OCI-M1 (cell line): Measurements from ENCODE around the gene SRGAP3.
A peak's percentile ranks its signal among the peaks of the same experiment; 100 is the strongest.

Experiments used
- DNase-seq: peaks from one replicate; lab custom pipeline; 2025; lab: John Stamatoyannopoulos, UW

The SRGAP3 gene

GRCh38 chr3:8984081-8984480 lies 265.4 kb downstream of the SRGAP3 start:
- no peak for DNase-seq

- DNase-seq, result no peak
Measured at GRCh38 chr3:8983591-8983990, 265.9 kb downstream of the SRGAP3 start.

- no peak for DNase-seq
Measured at GRCh38 chr3:8983026-8983425, 266.4 kb downstream of the SRGAP3 start.

GRCh38 chr3:8982509-8982908 lies 266.9 kb downstream of the SRGAP3 start:
- DNase-seq, result peak; percentile 57

DNA sequence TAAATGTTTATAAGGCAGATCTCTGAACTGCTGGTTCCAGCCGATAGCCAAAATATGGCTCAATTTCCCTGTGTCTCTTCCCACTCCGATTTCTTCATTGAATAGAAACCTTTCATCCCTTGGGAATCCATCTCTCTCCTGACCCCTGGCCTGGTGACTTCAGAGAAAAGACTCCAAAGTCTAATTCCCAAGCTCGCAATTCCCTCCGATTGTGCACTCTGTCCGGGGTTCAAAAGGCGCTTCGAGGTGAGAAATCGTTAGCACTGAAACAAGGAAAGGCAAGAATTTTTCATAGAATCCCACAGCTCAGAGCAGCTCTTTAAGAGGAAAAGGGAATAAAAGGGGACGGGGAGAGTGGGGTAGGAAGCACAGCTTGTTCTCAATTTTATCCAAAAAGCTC lies 267.7 kb downstream of the SRGAP3 start:
- no peak for DNase-seq

- DNase-seq, result no peak
Measured at GRCh38 chr3:8981296-8981695, 268.1 kb downstream of the SRGAP3 start.

DNA sequence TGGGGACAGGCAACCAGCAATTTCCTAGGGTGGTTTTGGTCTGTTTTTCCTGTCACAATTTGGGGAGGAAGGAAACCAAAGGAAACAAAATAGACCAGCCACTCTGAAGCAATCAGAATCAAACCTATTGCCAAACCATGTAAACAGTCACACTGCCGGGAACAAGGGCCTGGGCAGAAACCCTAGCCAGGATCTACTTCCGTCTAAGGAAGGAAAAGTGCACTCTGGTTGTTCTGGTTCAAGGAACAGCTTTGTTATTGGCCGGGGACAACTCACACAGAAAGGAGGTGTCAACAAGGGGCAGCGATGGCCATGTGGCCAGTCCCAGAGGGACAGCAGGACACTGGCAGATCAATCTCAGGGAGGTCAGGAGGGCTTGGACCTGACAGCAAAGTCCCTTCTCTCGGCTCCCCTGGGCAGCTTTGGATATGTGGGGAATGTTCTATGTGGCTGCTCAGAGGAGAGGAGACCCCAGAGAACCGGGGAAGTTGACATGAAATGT lies 268.6 kb downstream of the SRGAP3 start:
- DNase-seq, result no peak

DNA sequence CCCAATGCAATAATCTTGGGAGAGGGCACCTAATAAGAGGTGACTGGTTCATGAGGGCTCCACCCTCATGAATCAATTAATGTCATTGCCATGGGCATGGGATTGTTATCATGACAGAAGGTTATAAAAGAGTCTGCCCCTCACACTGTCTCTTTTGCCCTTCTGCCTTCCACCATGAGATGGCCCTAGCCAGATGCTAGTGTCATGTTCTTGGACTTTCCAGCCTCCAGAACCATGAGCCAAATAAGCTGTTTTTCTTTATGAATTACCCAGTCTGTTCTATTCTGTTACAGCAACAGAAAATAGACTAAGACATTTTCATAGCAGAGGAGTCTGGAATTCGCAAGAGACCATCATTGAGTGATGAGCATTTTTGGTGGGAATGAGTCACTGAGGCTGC lies 270.2 kb downstream of the SRGAP3 start:
- DNase-seq, result no peak

GRCh38 chr3:8978551-8978950 lies 270.9 kb downstream of the SRGAP3 start:
- no peak for DNase-seq

GRCh38 chr3:8976540-8977182 lies 272.8 kb downstream of the SRGAP3 start:
- DNase-seq, result no peak

GRCh38 chr3:8975081-8976020 lies 274.1 kb downstream of the SRGAP3 start:
- DNase-seq, result no peak

DNA sequence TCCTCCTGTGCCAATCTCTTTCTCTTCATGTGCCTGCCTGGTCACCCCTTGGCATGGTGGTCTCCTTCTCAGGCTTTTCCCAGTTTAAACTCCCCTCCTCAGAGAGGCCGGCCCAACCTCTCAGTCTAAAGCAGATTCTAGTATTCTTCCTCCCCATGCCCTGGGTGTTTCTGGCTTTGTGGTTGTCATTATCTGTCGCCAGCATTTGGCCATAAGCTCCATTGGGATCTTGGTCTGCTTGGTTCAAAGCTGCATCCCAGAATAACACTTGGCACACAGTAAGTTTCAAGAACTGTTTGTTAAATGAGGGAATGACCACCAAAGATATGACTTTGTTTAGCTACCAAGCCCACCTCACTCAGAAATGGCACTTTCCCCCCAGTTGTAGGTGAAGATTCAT lies 275.0 kb downstream of the SRGAP3 start:
- DNase-seq, result no peak

DNA sequence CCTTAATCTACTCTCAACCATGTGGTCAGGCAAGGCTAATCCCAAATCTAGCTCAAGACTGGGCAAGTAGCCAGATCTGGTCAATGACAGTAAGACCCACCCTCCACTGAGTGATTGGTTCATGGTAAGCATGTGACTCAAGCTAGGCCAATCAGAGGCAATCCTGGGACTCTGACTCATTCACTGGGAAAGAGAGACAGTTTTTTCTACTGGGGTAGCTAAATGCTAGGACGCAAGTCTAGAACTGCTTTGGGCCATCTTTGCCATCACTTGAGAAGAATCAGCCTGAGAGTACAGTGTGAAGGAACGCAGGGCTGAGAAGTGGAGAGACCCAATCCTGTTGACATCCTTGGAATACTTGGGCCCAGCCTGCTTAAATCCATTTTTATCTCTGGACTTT lies 276.8 kb downstream of the SRGAP3 start:
- peak; percentile 91 for DNase-seq

GRCh38 chr3:8970971-8971589 lies 278.4 kb downstream of the SRGAP3 start:
- DNase-seq, result peak; percentile 89

GRCh38 chr3:8969241-8969640 lies 280.2 kb downstream of the SRGAP3 start:
- no peak for DNase-seq

DNA sequence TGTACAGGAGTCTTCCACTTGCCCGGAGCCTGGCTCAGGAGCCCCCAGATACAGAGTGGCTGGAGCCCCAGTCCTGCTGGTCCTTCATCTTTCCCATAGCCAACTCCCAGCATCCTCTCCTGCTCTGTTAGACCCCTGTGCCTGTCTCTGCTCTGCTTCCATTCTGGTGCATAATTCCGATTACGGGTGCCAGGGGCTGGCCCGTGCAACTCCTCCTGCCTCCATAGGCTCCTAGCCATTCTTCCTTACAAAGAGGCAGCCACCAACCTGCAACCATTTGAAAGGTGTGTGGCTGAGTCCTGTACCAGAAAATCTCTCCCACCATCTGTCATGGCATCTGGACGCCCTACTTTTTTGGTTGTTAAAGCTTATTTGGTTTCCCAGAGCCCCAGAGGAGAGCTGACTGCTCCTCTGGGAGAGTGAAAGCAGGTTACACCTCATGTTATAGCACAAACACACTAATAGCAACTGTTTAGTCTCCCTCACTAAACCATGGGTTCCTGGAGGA lies 281.0 kb downstream of the SRGAP3 start:
- no peak for DNase-seq

GRCh38 chr3:8967553-8967952 lies 281.9 kb downstream of the SRGAP3 start:
- no peak for DNase-seq

DNA sequence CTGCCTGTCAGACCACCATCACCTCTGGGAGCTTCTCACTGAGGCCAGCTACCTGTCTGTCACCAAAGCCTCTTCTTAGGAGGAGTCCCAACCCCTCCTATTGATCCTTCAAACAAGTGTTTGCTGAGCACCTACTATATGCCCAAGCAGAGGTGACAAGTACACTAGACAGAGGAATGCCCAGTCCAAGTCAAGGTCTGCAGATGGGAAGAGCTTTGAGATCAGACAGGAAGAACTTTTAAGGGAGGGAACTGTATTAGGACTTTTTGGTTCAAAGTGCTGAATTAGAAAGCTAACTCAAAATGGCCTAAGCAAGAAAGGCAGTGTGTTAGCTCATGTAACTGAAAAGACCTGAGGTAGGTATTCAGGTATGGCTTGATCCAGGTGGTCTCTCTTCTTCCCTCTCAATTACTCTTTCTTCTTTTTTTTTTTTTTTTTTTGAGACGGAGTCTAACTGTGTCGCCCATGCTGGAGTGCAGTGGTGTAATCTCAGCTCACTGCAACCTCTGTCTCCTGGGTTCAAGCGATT lies 282.6 kb downstream of the SRGAP3 start:
- DNase-seq, result no peak

DNA sequence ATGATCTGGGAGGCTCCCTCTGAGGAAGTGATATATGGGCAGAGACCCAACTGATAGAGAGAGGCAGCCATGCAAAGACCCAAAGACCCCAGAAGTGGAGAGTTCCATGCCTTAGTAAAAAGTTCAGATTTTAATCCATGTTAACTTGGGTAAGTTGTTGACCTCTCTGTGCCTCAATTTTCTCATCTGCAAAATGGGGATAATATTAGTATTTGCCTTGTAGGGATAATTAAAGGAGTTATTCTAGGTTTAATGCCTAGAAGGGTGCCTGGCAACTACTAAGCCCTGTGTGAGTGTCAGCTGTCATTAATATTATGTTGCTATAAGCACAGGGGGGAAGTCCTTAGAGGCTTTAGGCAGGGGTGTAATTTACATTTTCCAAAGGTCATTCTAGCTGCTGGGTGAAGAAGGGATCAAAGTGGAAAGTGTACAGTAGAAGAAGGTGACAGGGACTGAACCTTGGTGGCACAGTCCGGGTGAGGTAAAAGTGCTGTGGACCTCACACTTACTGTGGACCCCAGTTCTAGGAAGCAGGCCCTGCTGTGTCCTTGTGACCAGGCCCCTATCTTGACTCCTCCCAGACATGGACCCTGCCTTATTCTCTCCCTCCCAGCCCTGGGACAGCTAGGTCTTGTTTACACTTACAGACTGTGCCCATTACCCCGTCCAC lies 283.2 kb downstream of the SRGAP3 start:
- DNase-seq, result no peak

DNA sequence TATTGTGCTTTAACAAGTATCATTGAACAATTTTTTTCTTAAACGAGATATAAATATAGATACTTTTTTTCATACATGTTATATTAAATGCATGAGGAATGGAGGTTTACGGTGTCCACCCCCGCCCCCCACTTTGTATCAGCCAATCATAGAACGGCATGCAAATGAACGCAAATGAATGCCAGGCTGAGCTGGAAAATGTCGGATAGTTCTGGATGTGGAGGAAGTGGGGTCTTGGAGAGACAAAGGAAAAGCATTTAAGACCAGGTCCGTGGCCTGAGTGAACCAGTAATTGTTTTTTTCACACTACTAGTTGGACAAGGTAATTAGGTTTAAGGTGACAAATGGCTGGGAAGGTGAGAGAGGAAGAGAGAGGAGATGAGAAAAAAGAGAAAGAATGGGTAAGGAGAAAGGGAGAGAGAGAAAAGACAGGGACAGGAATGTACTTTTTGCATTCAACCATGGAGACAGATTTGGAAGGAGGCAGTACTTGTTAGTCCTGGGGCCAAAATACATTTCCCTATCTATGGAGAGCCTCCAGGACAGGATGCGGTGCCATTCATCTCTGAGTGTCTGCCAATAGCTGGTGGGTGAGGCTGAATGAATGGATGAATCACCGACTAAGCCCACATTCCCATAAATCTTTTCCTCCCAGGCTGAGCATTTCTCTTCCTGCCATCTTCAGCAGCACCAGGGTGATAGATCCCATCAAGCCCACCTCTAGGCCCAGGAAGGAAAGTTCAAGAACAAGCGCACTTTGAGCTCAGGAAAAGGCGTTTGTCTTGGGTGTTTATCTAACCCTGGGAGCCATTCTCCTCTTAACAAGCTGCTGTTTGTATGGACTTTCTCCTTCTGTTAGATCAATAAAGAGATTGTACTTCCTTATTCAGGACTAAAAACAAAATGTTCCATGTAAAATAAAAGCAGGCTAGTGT lies 284.7 kb downstream of the SRGAP3 start:
- no peak for DNase-seq
